NT2/D1 (cell line): ENCODE data around the gene HORMAD2.
"Not testable (repeated sequence)": the region's sequence is repeated elsewhere in the genome, so short reads cannot be mapped to it uniquely, and the experiment has no call there.

Experiments
- SUZ12 ChIP-seq: IDR thresholded peaks from 2 replicates; pipeline ENCODE4 v1.6.1; 2011; ENCODE audit not compliant: insufficient read length, insufficient read depth; ENCODE audit errors: extremely low read depth
- ZNF274 ChIP-seq: IDR thresholded peaks from 2 replicates; pipeline ENCODE4 v1.6.1; 2011; ENCODE audit warnings: mild to moderate bottlenecking, low read depth, low read length

DNA sequence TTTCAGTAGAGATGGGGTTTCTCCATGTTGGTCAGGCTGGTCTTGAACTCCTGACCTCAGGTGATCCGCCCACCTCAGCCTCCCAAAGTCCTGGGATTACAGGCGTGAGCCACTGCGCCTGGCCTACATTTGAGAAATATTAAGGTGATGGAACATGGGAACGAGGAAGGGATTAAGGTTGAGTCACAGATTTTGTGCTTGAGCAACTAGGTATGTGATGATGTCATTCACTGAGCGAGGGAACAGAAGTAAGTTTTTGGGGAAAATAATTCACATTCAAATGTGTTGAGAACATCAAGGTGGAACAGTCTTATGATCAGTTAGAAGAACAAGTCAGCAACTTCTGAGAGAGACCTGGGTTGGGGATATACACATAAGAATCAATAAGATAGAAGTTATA lies 6.8 kb downstream of the HORMAD2 start:
- not testable (repeated sequence) for TF ChIP-seq ZNF274, SUZ12
